H1 (cell line): Measurements from ENCODE around the gene TMEM236. TPM values are rescaled to one million over a fixed set of nuclear protein-coding genes. Genes with fewer than 3 reads are reported as not detected.
A peak's percentile ranks its signal among the peaks of the same experiment; 100 is the strongest.

Experiments used
- CTCF ChIA-PET: fragments of 300-600 bp; sonication (Branson Sonifier 250); formaldehyde crosslinking; loops from one replicate; lab custom pipeline; 2021; ENCODE audit not compliant: partially characterized antibody; lab: Charles Lee
- POLR2A ChIA-PET: fragments of 300-600 bp; sonication (Branson Sonifier 250); formaldehyde crosslinking; loops from one replicate; lab custom pipeline; 2021; ENCODE audit warnings: inconsistent platforms; ENCODE audit not compliant: partially characterized antibody; lab: Charles Lee
- DNase-seq, 2 experiments: peaks; one replicate each; pipeline versions ENCODE4 v3.0.0 to v3.0.0-alpha.2; 2010 to 2022; ENCODE audit warnings: low spot score in 2 of 2, low read depth in 1 of 2, mixed read lengths in 1 of 2
- FAIRE-seq: peaks from 2 replicates; lab custom pipeline; 2011; peaks lifted over from hg19 to GRCh38; lab: Jason Lieb, UNC
- H2AFZ ChIP-seq: 2 replicates; pipeline ENCODE4 v1.8.1; 2012; ENCODE audit warnings: low read length, inconsistent platforms
- H2AK5ac ChIP-seq: 2 replicates; pipeline ENCODE4 v1.6.1; 2013; ENCODE audit warnings: low read depth, low read length
- H2BK120ac ChIP-seq: replicated peaks from 2 replicates; pipeline ENCODE3; 2013; ENCODE audit warnings: low read depth, low read length, inconsistent platforms
- H2BK12ac ChIP-seq: 2 replicates; pipeline ENCODE4 v1.6.1; 2013; ENCODE audit warnings: low read depth, low read length
- H2BK15ac ChIP-seq: 2 replicates; pipeline ENCODE4 v1.6.1; 2013; ENCODE audit warnings: low read length
- H2BK20ac ChIP-seq: 2 replicates; pipeline ENCODE4 v1.6.1; 2013; ENCODE audit warnings: low read length
- H2BK5ac ChIP-seq: 2 replicates; pipeline ENCODE4 v1.6.1; 2013; ENCODE audit warnings: low read depth, low read length
- H3K14ac ChIP-seq: 2 replicates; pipeline ENCODE4 v1.6.1; 2013; ENCODE audit warnings: inconsistent platforms; ENCODE audit not compliant: insufficient read length
- H3K18ac ChIP-seq: 2 replicates; pipeline ENCODE4 v1.6.1; 2013; ENCODE audit warnings: low read length; ENCODE audit errors: extremely low read depth
- H3K23ac ChIP-seq: 2 replicates; pipeline ENCODE4 v1.6.1; 2013; ENCODE audit warnings: inconsistent platforms; ENCODE audit not compliant: insufficient read length
- H3K23me2 ChIP-seq: 2 replicates; pipeline ENCODE4 v1.6.1; 2013; ENCODE audit warnings: low read depth, low read length
- H3K27ac ChIP-seq: 2 replicates; pipeline ENCODE4 v1.6.1; 2011; ENCODE audit warnings: low read depth, low read length, inconsistent platforms
- H3K27me3 ChIP-seq, 4 experiments: replicated peaks in 1 of 4; 1 replicate in 1 of 4; 2 replicates in 3 of 4; pipeline versions ENCODE4 v1.6.1 to v1.8.1; 2011 to 2013; ENCODE audit warnings: low read length in 3 of 4, mild to moderate bottlenecking in 3 of 4, inconsistent platforms in 2 of 4, mixed read lengths in 2 of 4, moderate library complexity in 1 of 4; ENCODE audit not compliant: control insufficient read depth in 3 of 4, insufficient read depth in 3 of 4; ENCODE audit errors: extremely low read depth in 1 of 4
- H3K36me3 ChIP-seq, 4 experiments: 2 replicates each; pipeline versions ENCODE4 v1.6.1 to v1.8.1; 2011 to 2013; ENCODE audit warnings: mild to moderate bottlenecking in 4 of 4, low read length in 3 of 4, moderate library complexity in 2 of 4, control low read depth in 1 of 4, inconsistent platforms in 1 of 4; ENCODE audit not compliant: insufficient read depth in 4 of 4, control insufficient read depth in 2 of 4
- H3K4ac ChIP-seq: replicated peaks from 2 replicates; pipeline ENCODE3; 2013; ENCODE audit warnings: low read length, low read depth, mixed read lengths, inconsistent platforms; ENCODE audit not compliant: insufficient read length
- H3K4me1 ChIP-seq, 4 experiments: replicated peaks in 1 of 4; 1 replicate in 1 of 4; 2 replicates in 3 of 4; pipeline versions ENCODE4 v1.6.1 to v1.8.1; 2011 to 2013; ENCODE audit warnings: low read length in 3 of 4, inconsistent platforms in 2 of 4, mixed read lengths in 1 of 4; ENCODE audit not compliant: insufficient read depth in 4 of 4, control insufficient read depth in 3 of 4
- H3K4me2 ChIP-seq, 2 experiments: 2 replicates each; pipeline versions ENCODE4 v1.6.1 to v1.8.1; 2011 to 2013; ENCODE audit warnings: low read depth in 2 of 2, low read length in 2 of 2, control low read depth in 1 of 2, inconsistent platforms in 1 of 2, mild to moderate bottlenecking in 1 of 2; ENCODE audit not compliant: insufficient read depth in 1 of 2
- H3K4me3 ChIP-seq, 4 experiments: fragments of 200-600, 300-600 bp in 1 of 4; sonication (generic), shearing (Covaris generic), sonication (Bioruptor Twin) in 1 of 4; 2 replicates each; pipeline versions ENCODE4 v1.5.1 to v1.8.1; 2011 to 2016; ENCODE audit warnings: low read length in 4 of 4, low read depth in 3 of 4, control low read depth in 2 of 4, inconsistent platforms in 2 of 4, mild to moderate bottlenecking in 2 of 4, mixed read lengths in 1 of 4, moderate library complexity in 1 of 4; ENCODE audit not compliant: insufficient read depth in 2 of 4; ENCODE audit errors: extremely low read depth in 1 of 4
- H3K56ac ChIP-seq: replicated peaks from 2 replicates; pipeline ENCODE3; 2013; ENCODE audit warnings: low read depth, mild to moderate bottlenecking, mixed read lengths, low read length, inconsistent platforms; ENCODE audit not compliant: insufficient read length
- H3K79me1 ChIP-seq: 2 replicates; pipeline ENCODE4 v1.6.1; 2013; ENCODE audit warnings: low read depth, low read length, control low read depth
- H3K79me2 ChIP-seq, 2 experiments: 2 replicates each; pipeline versions ENCODE4 v1.6.1 to v1.8.1; 2012 to 2013; ENCODE audit warnings: low read length in 2 of 2, mild to moderate bottlenecking in 2 of 2, inconsistent platforms in 1 of 2; ENCODE audit not compliant: insufficient read depth in 2 of 2, control insufficient read depth in 1 of 2
- H3K9ac ChIP-seq, 4 experiments: replicated peaks in 1 of 4; 1 replicate in 1 of 4; 2 replicates in 3 of 4; pipeline versions ENCODE4 v1.6.1 to v1.8.1; 2011 to 2013; ENCODE audit warnings: low read depth in 3 of 4, low read length in 3 of 4, control low read depth in 2 of 4, mild to moderate bottlenecking in 2 of 4, moderate library complexity in 2 of 4, inconsistent platforms in 1 of 4; ENCODE audit errors: extremely low read depth in 1 of 4
- H3K9me3 ChIP-seq, 2 experiments: 2 replicates each; pipeline versions ENCODE4 v1.6.1 to v1.8.1; 2012 to 2013; ENCODE audit warnings: mild to moderate bottlenecking in 2 of 2, moderate library complexity in 2 of 2, control low read depth in 1 of 2, inconsistent platforms in 1 of 2, low read depth in 1 of 2, low read length in 1 of 2, mixed read lengths in 1 of 2; ENCODE audit not compliant: insufficient read depth in 2 of 2
- H4K20me1 ChIP-seq, 2 experiments: replicated peaks in 1 of 2; 2 replicates each; pipeline versions ENCODE3 to v1.8.1; 2011 to 2013; ENCODE audit warnings: inconsistent platforms in 2 of 2, low read length in 2 of 2, mild to moderate bottlenecking in 1 of 2; ENCODE audit not compliant: insufficient read depth in 2 of 2, control insufficient read depth in 1 of 2
- H4K5ac ChIP-seq: 2 replicates; pipeline ENCODE4 v1.6.1; 2013; ENCODE audit warnings: low read length, low read depth, mixed read lengths, inconsistent platforms; ENCODE audit not compliant: insufficient read length
- H4K8ac ChIP-seq: 2 replicates; pipeline ENCODE4 v1.8.0; 2013; ENCODE audit warnings: mild to moderate bottlenecking, moderate library complexity, low read length, inconsistent platforms; ENCODE audit not compliant: insufficient read depth; ENCODE audit errors: extremely low read depth
- H4K91ac ChIP-seq: replicated peaks from 2 replicates; pipeline ENCODE3; 2013; ENCODE audit warnings: low read length, mixed read lengths, inconsistent platforms; ENCODE audit not compliant: insufficient read length
- CHD1 ChIP-seq: IDR thresholded peaks from 2 replicates; pipeline ENCODE4 v1.6.1; 2012; ENCODE audit warnings: low read depth, low read length, improper control_type of control experiment
- CTCF ChIP-seq, 3 experiments: IDR thresholded peaks; 1 replicate in 2 of 3; 2 replicates in 1 of 3; pipeline versions ENCODE4 v1.5.1 to v1.6.1; 2011; ENCODE audit warnings: low read length in 3 of 3, mild to moderate bottlenecking in 3 of 3, inconsistent platforms in 2 of 3, low read depth in 1 of 3, moderate library complexity in 1 of 3; ENCODE audit not compliant: insufficient read depth in 1 of 3; ENCODE audit errors: control extremely low read depth in 1 of 3
- RAD21 ChIP-seq, 2 experiments: IDR thresholded peaks in 1 of 2; conservative IDR thresholded peaks in 1 of 2; 2 replicates each; pipeline ENCODE4 v1.6.1; 2011; ENCODE audit warnings: low read depth in 2 of 2, low read length in 2 of 2, improper control_type of control experiment in 1 of 2, inconsistent platforms in 1 of 2, mild to moderate bottlenecking in 1 of 2, moderate library complexity in 1 of 2
- WGBS, 2 experiments: shearing (Covaris generic) in 1 of 2; methylation state at CpG; one replicate each; pipeline versions ENCODE4 v1.1.6 to v1.1.7; 2013 to 2015; ENCODE audit warnings: low lambda C conversion rate in 2 of 2, mixed read lengths in 2 of 2, inconsistent platforms in 1 of 2, low coverage in 1 of 2, missing lambda C conversion rate in 1 of 2; ENCODE audit not compliant: insufficient replicate concordance in 2 of 2, insufficient coverage in 1 of 2, insufficient read length in 1 of 2; ENCODE audit errors: extremely low coverage in 1 of 2, missing lambda C conversion rate in 1 of 2; 5-methylcytosine and 5-hydroxymethylcytosine counted together
- polyA plus RNA-seq, 7 experiments: library from polyadenylated mRNA; depleted of rRNA in 3 of 7; stranded (reverse) in 5 of 7; unstranded in 2 of 7; fragments of >200 nt in 5 of 7; fragments of 200-250 nt in 2 of 7; gene quantifications; 1 replicate in 5 of 7; 2 replicates in 1 of 7; 4 replicates in 1 of 7; pipeline versions ENCODE4 v1.2.1 to v1.2.3, GENCODE V29; 2011 to 2013; ENCODE audit warnings: missing spikeins in 2 of 7, mixed read lengths in 2 of 7
- total RNA-seq: library from RNA; stranded (reverse); fragmentation: NEBNext Ultra II Directional; extraction: Animal tissue kit (Norgen Biotek cat#: 25700); gene quantifications from 2 replicates; pipeline ENCODE4 v1.2.1, GENCODE V29; 2021

The TMEM236 gene
- total and polyA plus RNA-seq, 2 of the 8 experiments (the other 6 are each of a cell fraction or from before 2014, with no cell fraction given), result 0.02 to 0.07 TPM

- no peak overlapping the region for H4K8ac ChIP-seq
- H3K4me1 ChIP-seq, result no peaks in the 10 kb centered on the region
- H3K18ac ChIP-seq, result no peak overlapping the region
- no peaks in the 10 kb centered on the region for H4K20me1 ChIP-seq
- no peaks in the 10 kb centered on the region for H3K27me3 ChIP-seq
- no peak overlapping the region for H4K5ac ChIP-seq
- H3K23me2 ChIP-seq, result no peaks in the 10 kb centered on the region
- no peak overlapping the region for H3K4ac ChIP-seq
- POLR2A ChIA-PET, result no interaction called here
- H3K36me3 ChIP-seq, result no peaks in the 10 kb centered on the region
- H3K27ac ChIP-seq, result no peak overlapping the region
- no peaks in the 10 kb centered on the region for H3K9me3 ChIP-seq
- no peak overlapping the region for H3K4me3 ChIP-seq
- no peak overlapping the region for H2BK20ac ChIP-seq
- H3K9ac ChIP-seq, result no peak overlapping the region
- no peak overlapping the region for H3K4me2 ChIP-seq
- FAIRE-seq, result peak; percentile 90
- no peak overlapping the region for H4K91ac ChIP-seq
- H2AFZ ChIP-seq, result no peak overlapping the region
- H2BK15ac ChIP-seq, result no peak overlapping the region
- H3K14ac ChIP-seq, result no peak overlapping the region
- no peak overlapping the region for H2BK12ac ChIP-seq
- no peaks in the 10 kb centered on the region for H3K79me2 ChIP-seq
- no peak for TF ChIP-seq CHD1
- TF ChIP-seq RAD21 (IDR thresholded peaks at IDR 0.05 in 1 of 2, conservative IDR thresholded peaks at IDR 0.05 in 1 of 2; ENCODE audit: low read depth in 2 of 2, low read length in 2 of 2), result peak; percentile 32 to 33; a peak in 3 of 4 replicates
- peak in 2 of 3 experiments; percentile 31 to 54; a peak in 2 of 4 replicates for TF ChIP-seq CTCF (IDR thresholded peaks at IDR 0.05; ENCODE audit: control extremely low read depth in 1 of 3, insufficient read depth in 1 of 3, low read depth in 1 of 3, low read length in 3 of 3)
- TF ChIP-seq, all 59 proteins: peak for 2
- Histone ChIP-seq H2BK120ac (no peak overlapping the region), H3K23ac (no peak overlapping the region), H2BK5ac (no peak overlapping the region), H2AK5ac (no peak overlapping the region), H3K56ac (no peak overlapping the region), H3K79me1 (no peaks in the 10 kb centered on the region)
- CTCF ChIA-PET, result interaction anchor here (0.8 to 2.4 kb wide), 25 partner anchors 9 to 487 kb away, joined by 3 to 7 read pairs (median 3); partner anchors contain the start of gene STAM
- 72% methylated on average over 12 of the region's 12 CpGs; no CpG with 5 or more reads in 1 of the 2 experiments for WGBS, 2 experiments
- peak in 1 of 2 experiments; percentile 40 for DNase-seq
Observed at GRCh38 chr10:17737027-17737965, 14.7 kb upstream of the TMEM236 start.
